Neural progenitor cell (in vitro differentiated cells): ENCODE data around the gene TSHZ2. TPM values are rescaled to one million over a fixed set of nuclear protein-coding genes. Genes with fewer than 3 reads are reported as not detected.

ENCODE experiments used
- DNase-seq: peaks from one replicate; pipeline ENCODE4 v3.0.0-alpha.2; 2016; ENCODE audit warnings: low spot score
- H2AFZ ChIP-seq: fragments of 200-600 bp; sonication (generic); replicated peaks from 2 replicates; pipeline ENCODE4 v1.6.1; 2016; ENCODE audit warnings: antibody characterized with exemption
- H3F3A ChIP-seq: fragments of 200-600 bp; sonication (generic); 2 replicates; pipeline ENCODE4 v1.6.1; 2016; ENCODE audit warnings: antibody characterized with exemption, low read depth
- H3K27ac ChIP-seq: fragments of 200-600 bp; sonication (generic); 2 replicates; pipeline ENCODE4 v1.5.1; 2016; ENCODE audit warnings: mild to moderate bottlenecking
- H3K27me3 ChIP-seq: fragments of 200-600 bp; sonication (generic); 2 replicates; pipeline ENCODE4 v1.6.1; 2016; ENCODE audit warnings: mild to moderate bottlenecking, moderate library complexity
- H3K36me3 ChIP-seq: fragments of 200-600 bp; sonication (generic); 2 replicates; pipeline ENCODE4 v1.5.1; 2016
- H3K4me1 ChIP-seq: fragments of 200-600 bp; sonication (generic); 2 replicates; pipeline ENCODE4 v1.6.1; 2016; ENCODE audit warnings: mixed run types
- H3K4me2 ChIP-seq: fragments of 200-600 bp; sonication (generic); 2 replicates; pipeline ENCODE4 v1.6.1; 2016
- H3K4me3 ChIP-seq: fragments of 200-600 bp; sonication (generic); 2 replicates; pipeline ENCODE4 v1.5.1; 2016
- H3K79me2 ChIP-seq: fragments of 200-600 bp; sonication (generic); 2 replicates; pipeline ENCODE4 v1.6.1; 2016; ENCODE audit warnings: low read depth
- H3K9ac ChIP-seq: fragments of 200-600 bp; sonication (generic); 2 replicates; pipeline ENCODE4 v1.6.1; 2016
- H3K9me3 ChIP-seq: fragments of 200-600 bp; sonication (generic); 2 replicates; pipeline ENCODE4 v1.5.1; 2016; ENCODE audit warnings: low read depth
- H4K20me1 ChIP-seq: fragments of 200-600 bp; sonication (generic); 2 replicates; pipeline ENCODE4 v1.6.1; 2016; ENCODE audit warnings: low read depth
- H3K27ac Mint-ChIP-seq: 3 replicates; pipeline ENCODE4 v1.8.0; 2021; ENCODE audit warnings: mixed read lengths
- H3K27me3 Mint-ChIP-seq: 2 replicates; pipeline ENCODE4 v1.8.0; 2022; ENCODE audit warnings: low read depth, mild to moderate bottlenecking, inconsistent platforms, moderate library complexity, mixed read lengths; ENCODE audit not compliant: insufficient read depth
- H3K36me3 Mint-ChIP-seq: 3 replicates; pipeline ENCODE4 v1.8.0; 2021; ENCODE audit warnings: mixed read lengths
- H3K4me1 Mint-ChIP-seq: 3 replicates; pipeline ENCODE4 v1.8.0; 2021; ENCODE audit warnings: mixed read lengths
- H3K4me3 Mint-ChIP-seq: 3 replicates; pipeline ENCODE4 v1.8.0; 2021; ENCODE audit warnings: mild to moderate bottlenecking, moderate library complexity, mixed read lengths
- H3K9me3 Mint-ChIP-seq: 3 replicates; pipeline ENCODE4 v1.8.0; 2020; ENCODE audit warnings: mixed read lengths
- EZH2 ChIP-seq: fragments of 200-600 bp; sonication (generic); IDR thresholded peaks from 2 replicates; pipeline ENCODE4 v1.6.1; 2017; ENCODE audit warnings: antibody characterized with exemption, mild to moderate bottlenecking, moderate library complexity
- EZH2phosphoT487 ChIP-seq: fragments of 200-600 bp; sonication (generic); IDR thresholded peaks from 2 replicates; pipeline ENCODE4 v1.6.1; 2017; ENCODE audit warnings: antibody characterized with exemption
- total RNA-seq: library from RNA; depleted of rRNA; stranded (reverse); fragments of >200 nt; gene quantifications from 2 replicates; pipeline ENCODE4 v1.2.3, GENCODE V29; 2015; ENCODE audit warnings: low replicate concordance
- TF ChIP-seq, protein P1 (sequence below): fragments of 200-600 bp; sonication (generic); IDR thresholded peaks from 2 replicates; pipeline ENCODE4 v1.5.1; 2017; ENCODE audit warnings: antibody characterized with exemption, mild to moderate bottlenecking

The TSHZ2 gene
- total RNA-seq, 1 donor from 2014 or later: 1.8 TPM

DNA sequence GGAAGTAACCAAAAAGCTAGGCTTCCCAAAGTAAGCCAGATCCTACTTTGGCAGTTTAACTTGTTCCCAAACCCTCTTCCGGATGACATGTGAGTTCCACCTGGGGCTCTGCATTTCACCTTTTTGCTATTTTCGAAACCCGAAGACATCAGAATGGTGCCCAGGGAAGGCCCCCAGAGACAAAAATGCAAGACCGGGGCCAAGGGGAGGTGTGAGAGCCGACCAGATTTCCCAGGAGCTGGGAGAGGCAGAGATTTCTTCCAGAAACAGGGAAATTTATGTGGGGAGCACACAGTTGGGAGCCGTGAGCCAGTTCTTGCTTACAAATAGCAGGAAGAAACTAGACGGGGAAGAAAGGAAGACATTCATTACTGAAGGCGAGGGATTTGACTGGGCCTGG lies 411.8 kb downstream of the TSHZ2 start:
- Histone ChIP-seq H3K4me3 (no peak overlapping the region), H3K4me2 (no peak overlapping the region), H3K27ac (no peak overlapping the region), H3K36me3 (no peaks in the 10 kb centered on the region), H3K9ac (no peak overlapping the region), H3K27me3 (no peaks in the 10 kb centered on the region), H3K4me1 (peaks cover 23% of the 10 kb centered on the region), H4K20me1 (no peaks in the 10 kb centered on the region), H2AFZ (peak overlapping the region; percentile 13), H3F3A (no peaks in the 10 kb centered on the region), H3K79me2 (no peaks in the 10 kb centered on the region), H3K9me3 (no peaks in the 10 kb centered on the region)
- no peak for DNase-seq
- Mint-ChIP-seq H3K27me3 (peaks cover 3% of the 10 kb centered on the region), H3K36me3 (no peaks in the 10 kb centered on the region), H3K27ac (no peak overlapping the region), H3K4me1 (peaks cover 46% of the 10 kb centered on the region), H3K4me3 (no peak overlapping the region), H3K9me3 (no peaks in the 10 kb centered on the region)
- TF ChIP-seq EZH2 (no peak), EZH2phosphoT487 (no peak)
- TF ChIP-seq, protein P1, sequence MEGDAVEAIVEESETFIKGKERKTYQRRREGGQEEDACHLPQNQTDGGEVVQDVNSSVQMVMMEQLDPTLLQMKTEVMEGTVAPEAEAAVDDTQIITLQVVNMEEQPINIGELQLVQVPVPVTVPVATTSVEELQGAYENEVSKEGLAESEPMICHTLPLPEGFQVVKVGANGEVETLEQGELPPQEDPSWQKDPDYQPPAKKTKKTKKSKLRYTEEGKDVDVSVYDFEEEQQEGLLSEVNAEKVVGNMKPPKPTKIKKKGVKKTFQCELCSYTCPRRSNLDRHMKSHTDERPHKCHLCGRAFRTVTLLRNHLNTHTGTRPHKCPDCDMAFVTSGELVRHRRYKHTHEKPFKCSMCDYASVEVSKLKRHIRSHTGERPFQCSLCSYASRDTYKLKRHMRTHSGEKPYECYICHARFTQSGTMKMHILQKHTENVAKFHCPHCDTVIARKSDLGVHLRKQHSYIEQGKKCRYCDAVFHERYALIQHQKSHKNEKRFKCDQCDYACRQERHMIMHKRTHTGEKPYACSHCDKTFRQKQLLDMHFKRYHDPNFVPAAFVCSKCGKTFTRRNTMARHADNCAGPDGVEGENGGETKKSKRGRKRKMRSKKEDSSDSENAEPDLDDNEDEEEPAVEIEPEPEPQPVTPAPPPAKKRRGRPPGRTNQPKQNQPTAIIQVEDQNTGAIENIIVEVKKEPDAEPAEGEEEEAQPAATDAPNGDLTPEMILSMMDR: no peak

DNA sequence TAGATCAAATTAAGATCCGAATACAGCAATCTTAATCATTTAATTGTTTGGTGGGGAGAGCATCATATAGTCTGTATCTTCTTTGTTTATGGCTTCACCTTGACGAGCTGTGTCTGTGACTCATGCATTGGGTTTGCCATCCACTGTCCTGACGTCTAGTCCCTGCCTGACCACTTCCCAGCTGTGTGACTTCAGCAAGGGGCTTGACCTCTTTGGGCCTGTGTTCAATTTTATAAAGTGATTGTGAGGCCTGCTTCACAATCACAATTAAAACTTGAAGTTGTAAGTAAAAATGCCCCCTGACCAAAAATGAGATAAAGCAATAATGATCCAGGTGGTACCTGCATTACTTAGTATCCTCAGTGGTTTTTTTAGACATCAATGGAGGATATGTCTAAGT lies 412.2 kb downstream of the TSHZ2 start:
- TF ChIP-seq EZH2: no peak
- TF ChIP-seq, protein P1: no peak
- TF ChIP-seq EZH2phosphoT487: no peak
- no peaks in the 10 kb centered on the region for H3K36me3 ChIP-seq
- no peak overlapping the region for H3K27ac Mint-ChIP-seq
- H3K9me3 Mint-ChIP-seq: no peaks in the 10 kb centered on the region
- H3K27ac ChIP-seq: no peak overlapping the region
- H3K4me1 Mint-ChIP-seq: peaks cover 43% of the 10 kb centered on the region
- peak overlapping the region; percentile 13 for H2AFZ ChIP-seq
- H3K27me3 ChIP-seq: no peaks in the 10 kb centered on the region
- no peak overlapping the region for H3K4me2 ChIP-seq
- no peak overlapping the region for H3K9ac ChIP-seq
- H3K4me1 ChIP-seq: peaks cover 18% of the 10 kb centered on the region
- no peak overlapping the region for H3K4me3 ChIP-seq
- H3K36me3 Mint-ChIP-seq: no peaks in the 10 kb centered on the region
- no peak overlapping the region for H3K4me3 Mint-ChIP-seq
- no peak for DNase-seq
- peaks cover 3% of the 10 kb centered on the region for H3K27me3 Mint-ChIP-seq
- H3F3A ChIP-seq: no peaks in the 10 kb centered on the region
- no peaks in the 10 kb centered on the region for H4K20me1 ChIP-seq
- no peaks in the 10 kb centered on the region for H3K9me3 ChIP-seq
- no peaks in the 10 kb centered on the region for H3K79me2 ChIP-seq

DNA sequence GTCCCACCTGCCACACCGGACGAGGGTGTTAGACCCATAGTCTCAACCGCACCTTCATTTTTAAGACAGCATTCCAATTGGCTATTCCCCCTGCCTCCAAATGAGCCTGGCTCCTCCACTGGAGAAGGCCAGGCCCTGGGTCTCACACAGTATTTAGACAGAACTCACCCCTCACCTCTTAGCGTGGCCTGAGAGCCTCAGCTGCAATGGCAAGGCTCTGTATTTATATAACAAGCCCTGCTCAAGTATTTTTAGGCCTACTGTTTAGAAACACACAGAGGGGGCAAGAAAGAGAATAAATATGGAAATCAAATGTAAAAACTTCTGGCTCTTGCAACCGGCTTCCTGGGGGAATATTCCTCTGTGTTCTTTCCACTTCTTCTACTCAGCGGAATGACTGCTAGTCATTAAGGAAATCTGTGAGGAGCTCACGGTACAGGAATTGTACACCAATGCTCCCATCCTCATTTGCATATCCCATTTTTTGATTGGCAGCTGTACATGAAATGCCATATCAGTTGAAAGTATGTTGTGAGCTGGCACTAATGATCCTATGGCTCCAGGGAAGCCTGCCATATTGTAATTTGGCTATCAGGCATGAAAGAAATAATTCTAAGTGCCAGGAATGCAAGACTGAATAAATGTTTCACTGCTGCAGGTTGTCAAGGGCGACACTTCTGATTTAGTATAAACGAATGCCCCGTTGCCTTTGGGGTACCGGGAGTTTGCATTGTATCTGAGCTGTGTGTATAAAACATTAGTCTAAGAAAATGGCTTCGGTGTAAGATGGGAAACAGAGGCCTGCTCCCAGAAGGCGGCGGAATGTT lies 414.0 kb downstream of the TSHZ2 start:
- no peak for DNase-seq
- H3K27ac ChIP-seq: no peak overlapping the region
- H3K27ac Mint-ChIP-seq: peak overlapping the region; percentile 75
- H3F3A ChIP-seq: no peaks in the 10 kb centered on the region
- H3K4me3 ChIP-seq: no peak overlapping the region
- no peak overlapping the region for H3K9ac ChIP-seq
- H3K4me1 ChIP-seq: peaks cover 15% of the 10 kb centered on the region
- H3K36me3 Mint-ChIP-seq: no peaks in the 10 kb centered on the region
- H3K4me3 Mint-ChIP-seq: no peak overlapping the region
- no peaks in the 10 kb centered on the region for H3K79me2 ChIP-seq
- H3K9me3 ChIP-seq: no peaks in the 10 kb centered on the region
- no peak overlapping the region for H3K4me2 ChIP-seq
- H2AFZ ChIP-seq: peak overlapping the region; percentile 63
- TF ChIP-seq EZH2 (no peak), EZH2phosphoT487 (no peak)
- TF ChIP-seq, protein P1: no peak
- no peaks in the 10 kb centered on the region for H4K20me1 ChIP-seq
- H3K27me3 ChIP-seq: no peaks in the 10 kb centered on the region
- peaks cover 35% of the 10 kb centered on the region for H3K4me1 Mint-ChIP-seq
- no peaks in the 10 kb centered on the region for H3K9me3 Mint-ChIP-seq
- peaks cover 3% of the 10 kb centered on the region for H3K27me3 Mint-ChIP-seq
- no peaks in the 10 kb centered on the region for H3K36me3 ChIP-seq
